ENCODE data around the gene PICALM. TPM values are rescaled to one million over a fixed set of nuclear protein-coding genes. Genes with fewer than 3 reads are reported as not detected.

Gene PICALM
- total and polyA plus RNA-seq, 2 of the 8 experiments (the other 6 are each of a cell fraction or from before 2014, with no cell fraction given) = 69.4 to 71.3 TPM

DNA sequence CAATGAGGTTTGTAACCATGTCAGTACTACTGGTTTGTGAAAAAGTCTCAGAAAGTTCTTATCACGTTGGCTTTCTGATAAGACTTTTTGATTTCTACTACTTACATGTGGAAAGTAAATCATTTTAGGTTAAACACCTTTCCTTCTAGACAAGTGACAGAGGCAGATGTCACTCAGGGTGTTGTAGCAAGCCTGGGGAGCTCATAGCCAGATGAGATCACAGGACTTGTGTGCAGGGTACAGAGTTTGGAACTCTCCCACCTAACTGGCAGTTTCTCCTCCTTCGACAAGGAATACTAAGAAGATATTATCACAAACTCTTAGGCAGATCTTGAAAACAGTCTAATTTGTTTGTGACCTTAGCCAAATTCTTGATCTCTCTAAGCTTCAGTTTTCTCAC, 49.4 kb upstream of the PICALM start:
- Histone ChIP-seq H4K20me1 (replicated peaks in 1 of 2; ENCODE audit: control insufficient read depth in 1 of 2, insufficient read depth in 2 of 2, low read length in 2 of 2) (no peaks in the 10 kb centered on the region), H3K36me3 (ENCODE audit: control insufficient read depth in 2 of 4, insufficient read depth in 4 of 4, low read length in 3 of 4) (no peaks in the 10 kb centered on the region), H3K14ac (ENCODE audit: insufficient read length) (no peak overlapping the region), H3K18ac (ENCODE audit: extremely low read depth, low read length) (no peak overlapping the region), H2BK15ac (ENCODE audit: low read length) (no peak overlapping the region), H2BK12ac (ENCODE audit: low read depth, low read length) (no peak overlapping the region), H3K4me3 (ENCODE audit: extremely low read depth in 1 of 4, insufficient read depth in 2 of 4, low read depth in 3 of 4, low read length in 4 of 4) (no peak overlapping the region), H4K91ac (replicated peaks; ENCODE audit: insufficient read length, low read length) (no peak overlapping the region), H3K27me3 (replicated peaks in 1 of 4; ENCODE audit: control insufficient read depth in 3 of 4, extremely low read depth in 1 of 4, insufficient read depth in 3 of 4, low read length in 3 of 4) (no peaks in the 10 kb centered on the region), H2BK120ac (replicated peaks; ENCODE audit: low read depth, low read length) (no peak overlapping the region), H3K23me2 (ENCODE audit: low read depth, low read length) (no peaks in the 10 kb centered on the region), H3K4me1 (replicated peaks in 1 of 4; ENCODE audit: control insufficient read depth in 3 of 4, insufficient read depth in 4 of 4, low read length in 3 of 4) (no peaks in the 10 kb centered on the region), H2AK5ac (ENCODE audit: low read depth, low read length) (no peak overlapping the region), H3K9ac (replicated peaks in 1 of 4; ENCODE audit: extremely low read depth in 1 of 4, low read depth in 3 of 4, low read length in 3 of 4) (no peak overlapping the region), H3K79me1 (ENCODE audit: low read depth, low read length) (no peaks in the 10 kb centered on the region), H4K5ac (ENCODE audit: insufficient read length, low read depth, low read length) (no peak overlapping the region), H3K4me2 (ENCODE audit: insufficient read depth in 1 of 2, low read depth in 2 of 2, low read length in 2 of 2) (no peak overlapping the region), H3K27ac (ENCODE audit: low read depth, low read length) (no peak overlapping the region), H4K8ac (ENCODE audit: extremely low read depth, insufficient read depth, low read length) (no peak overlapping the region), H3K56ac (replicated peaks; ENCODE audit: insufficient read length, low read depth, low read length) (no peak overlapping the region), H3K23ac (ENCODE audit: insufficient read length) (no peak overlapping the region), H3K4ac (replicated peaks; ENCODE audit: insufficient read length, low read depth, low read length) (no peak overlapping the region), H3K79me2 (ENCODE audit: control insufficient read depth in 1 of 2, insufficient read depth in 2 of 2, low read length in 2 of 2) (no peaks in the 10 kb centered on the region), H2AFZ (ENCODE audit: low read length) (no peak overlapping the region), H3K9me3 (ENCODE audit: insufficient read depth in 2 of 2, low read depth in 1 of 2, low read length in 1 of 2) (no peaks in the 10 kb centered on the region), H2BK20ac (ENCODE audit: low read length) (no peak overlapping the region), H2BK5ac (ENCODE audit: low read depth, low read length) (no peak overlapping the region)
- 81% methylated on average over 2 of the region's 2 CpGs; no CpG with 5 or more reads in 1 of the 2 experiments for WGBS, 2 experiments (ENCODE audit: extremely low coverage in 1 of 2, insufficient coverage in 1 of 2, insufficient read length in 1 of 2, insufficient replicate concordance in 2 of 2, low coverage in 1 of 2, low lambda C conversion rate in 2 of 2, missing lambda C conversion rate in 1 of 2)
- FAIRE-seq = no peak
- CTCF ChIA-PET (ENCODE audit: partially characterized antibody) = no interaction called here
- POLR2A ChIA-PET (ENCODE audit: partially characterized antibody) = no interaction called here
- DNase-seq (ENCODE audit: low read depth in 1 of 2, low spot score in 2 of 2) = no peak
- TF ChIP-seq EP300 (IDR thresholded peaks at IDR 0.05; ENCODE audit: borderline replicate concordance in 1 of 2, low read depth in 2 of 2, low read length in 2 of 2) (no peak), MAFK (IDR thresholded peaks at IDR 0.05; ENCODE audit: low read depth, low read length) (no peak)

All from H1 (cell line).